Measurements from ENCODE around the gene TMEM259. TPM values are rescaled to one million over a fixed set of nuclear protein-coding genes. Genes with fewer than 3 reads are reported as not detected.

The TMEM259 gene
- total RNA-seq, 2 donors from 2014 or later: 183 to 267 TPM

DNA sequence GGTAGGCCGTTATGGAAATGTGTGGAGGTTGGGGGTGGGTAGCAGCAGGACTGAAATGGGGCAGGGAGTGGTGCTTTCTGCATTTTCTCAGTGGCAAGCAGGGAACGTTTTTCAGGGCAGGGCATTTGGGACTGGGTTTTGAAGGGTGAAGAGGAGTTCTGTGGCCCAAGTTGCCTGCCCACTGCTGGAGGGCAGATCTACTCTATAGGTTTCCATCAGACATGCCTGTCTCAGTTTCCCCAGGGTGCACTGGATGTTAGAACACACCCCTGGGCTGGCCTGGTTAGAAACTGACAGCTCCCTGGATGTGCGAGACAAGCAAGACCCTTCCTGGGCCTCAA is 21.6 kb downstream of the TMEM259 start:
- Histone ChIP-seq H3K27me3 (replicated peaks; ENCODE audit: insufficient read depth) (peaks cover 7% of the 10 kb centered on the region), H3K9me3 (no peaks in the 10 kb centered on the region), H3K4me1 (ENCODE audit: control insufficient read depth in 1 of 2, low read depth in 2 of 2) (peaks cover 0 to 3% of the 10 kb centered on the region in 2 donors), H3K36me3 (peaks cover 4% of the 10 kb centered on the region), H3K27ac (no peak overlapping the region), H3K4me3 (no peak overlapping the region)
- ATAC-seq (ENCODE audit: insufficient number of reproducible peaks, low FRiP score, low read depth) (no peak), DNase-seq (ENCODE audit: low spot score) (no peak)
- TF ChIP-seq, protein P1, sequence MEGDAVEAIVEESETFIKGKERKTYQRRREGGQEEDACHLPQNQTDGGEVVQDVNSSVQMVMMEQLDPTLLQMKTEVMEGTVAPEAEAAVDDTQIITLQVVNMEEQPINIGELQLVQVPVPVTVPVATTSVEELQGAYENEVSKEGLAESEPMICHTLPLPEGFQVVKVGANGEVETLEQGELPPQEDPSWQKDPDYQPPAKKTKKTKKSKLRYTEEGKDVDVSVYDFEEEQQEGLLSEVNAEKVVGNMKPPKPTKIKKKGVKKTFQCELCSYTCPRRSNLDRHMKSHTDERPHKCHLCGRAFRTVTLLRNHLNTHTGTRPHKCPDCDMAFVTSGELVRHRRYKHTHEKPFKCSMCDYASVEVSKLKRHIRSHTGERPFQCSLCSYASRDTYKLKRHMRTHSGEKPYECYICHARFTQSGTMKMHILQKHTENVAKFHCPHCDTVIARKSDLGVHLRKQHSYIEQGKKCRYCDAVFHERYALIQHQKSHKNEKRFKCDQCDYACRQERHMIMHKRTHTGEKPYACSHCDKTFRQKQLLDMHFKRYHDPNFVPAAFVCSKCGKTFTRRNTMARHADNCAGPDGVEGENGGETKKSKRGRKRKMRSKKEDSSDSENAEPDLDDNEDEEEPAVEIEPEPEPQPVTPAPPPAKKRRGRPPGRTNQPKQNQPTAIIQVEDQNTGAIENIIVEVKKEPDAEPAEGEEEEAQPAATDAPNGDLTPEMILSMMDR (IDR thresholded peaks at IDR 0.05): no peak

- no peak for ATAC-seq (ENCODE audit: insufficient number of reproducible peaks, low FRiP score, low read depth)
- Histone ChIP-seq H3K27ac (no peak overlapping the region), H3K4me3 (no peak overlapping the region), H3K9me3 (no peaks in the 10 kb centered on the region), H3K36me3 (peaks cover 8% of the 10 kb centered on the region), H3K27me3 (replicated peaks; ENCODE audit: insufficient read depth) (peaks cover 7% of the 10 kb centered on the region), H3K4me1 (ENCODE audit: control insufficient read depth in 1 of 2, low read depth in 2 of 2) (peaks cover 0 to 3% of the 10 kb centered on the region in 2 donors)
- no peak for DNase-seq (ENCODE audit: low spot score)
- TF ChIP-seq, protein P1 (IDR thresholded peaks at IDR 0.05): no peak
Measured at GRCh38 chr19:998064-998463, 22.9 kb downstream of the TMEM259 start.

DNA sequence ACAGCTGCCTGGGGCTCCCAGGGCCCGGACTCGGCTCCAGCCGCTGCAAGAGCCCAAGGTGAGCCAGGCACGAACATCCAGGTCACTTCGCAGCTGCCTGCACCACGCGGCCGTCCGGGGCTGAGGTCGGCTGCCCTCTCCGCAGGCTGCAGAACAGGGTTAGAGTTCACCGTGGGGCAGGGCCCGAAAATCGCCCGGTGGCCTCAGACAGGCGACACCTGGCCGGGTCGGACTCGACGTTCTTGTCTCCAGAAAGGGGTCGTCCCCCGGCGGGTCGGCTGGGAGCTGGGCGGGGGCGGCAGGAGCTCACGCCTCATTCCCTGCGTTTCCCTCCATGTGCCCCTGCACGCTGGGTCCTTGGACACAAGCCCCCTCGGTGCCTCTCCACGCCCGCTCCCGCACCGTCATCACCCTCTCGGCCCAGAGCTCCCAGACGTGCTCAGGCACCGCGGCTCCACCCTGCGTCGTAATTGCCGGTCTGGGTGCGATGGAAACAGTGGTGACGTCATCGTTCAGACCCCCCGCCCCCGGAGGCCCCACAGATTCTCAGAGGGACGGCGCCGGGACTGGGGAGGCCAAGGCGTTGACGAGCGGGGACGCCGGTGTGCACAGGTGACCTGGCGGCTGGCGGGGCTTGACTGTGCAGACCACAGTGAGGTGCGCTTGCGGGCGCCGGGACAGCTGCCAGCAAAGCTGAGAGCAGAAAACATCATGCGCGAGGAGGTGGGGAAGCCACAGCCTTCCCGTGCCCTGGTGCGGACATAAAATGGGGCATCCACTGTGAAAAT is 24.7 kb downstream of the TMEM259 start:
- H3K27ac ChIP-seq: no peak overlapping the region
- H3K36me3 ChIP-seq: peaks cover 8% of the 10 kb centered on the region
- H3K4me3 ChIP-seq: peak overlapping the region; percentile 16
- DNase-seq (ENCODE audit: low spot score) (no peak), ATAC-seq (ENCODE audit: insufficient number of reproducible peaks, low FRiP score, low read depth) (no peak)
- H3K4me1 ChIP-seq (ENCODE audit: control insufficient read depth in 1 of 2, low read depth in 2 of 2): no peaks in the 10 kb centered on the region
- H3K9me3 ChIP-seq: no peaks in the 10 kb centered on the region
- TF ChIP-seq, protein P1 (IDR thresholded peaks at IDR 0.05): no peak
- H3K27me3 ChIP-seq (replicated peaks; ENCODE audit: insufficient read depth): peaks cover 7% of the 10 kb centered on the region

DNA sequence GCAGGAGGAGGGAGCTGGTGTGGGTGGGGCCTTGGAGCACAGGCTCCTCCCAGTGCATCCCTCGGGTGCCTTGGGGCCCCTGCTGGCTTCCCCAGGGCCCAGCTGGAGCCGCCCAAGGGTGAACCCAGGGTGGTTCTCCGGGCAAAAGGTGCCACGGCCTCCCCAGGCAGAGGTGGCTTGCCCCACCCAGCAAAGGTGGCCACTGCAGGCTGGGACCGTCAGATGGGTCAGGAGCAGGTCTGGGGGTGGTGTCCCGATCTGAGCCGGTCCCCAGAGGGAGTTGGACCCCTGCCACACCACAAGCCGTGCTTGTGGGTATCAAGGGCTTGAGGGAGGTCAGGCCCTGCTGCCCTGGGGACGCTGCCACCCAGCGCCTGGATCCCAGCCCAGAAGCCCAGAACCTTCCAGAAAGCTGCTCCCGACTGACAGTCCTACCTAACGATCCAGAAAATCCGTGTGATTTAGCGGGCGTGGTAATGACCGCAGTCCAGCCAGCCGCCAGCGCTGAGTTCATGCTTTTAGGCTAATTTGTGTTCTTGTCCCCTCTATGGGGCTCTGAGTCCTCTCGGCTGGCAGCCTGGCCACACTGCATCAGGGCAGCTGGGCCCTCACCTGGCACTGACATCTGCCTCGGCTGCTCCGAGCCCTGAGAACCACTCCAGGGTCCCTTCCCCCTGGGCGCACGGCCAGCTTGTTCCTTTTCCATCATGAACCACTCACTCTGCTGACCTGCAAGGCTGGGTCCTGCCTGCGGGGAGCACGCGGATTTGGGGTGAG is 25.7 kb downstream of the TMEM259 start:
- peaks cover 11% of the 10 kb centered on the region for H3K36me3 ChIP-seq
- H3K9me3 ChIP-seq: no peaks in the 10 kb centered on the region
- H3K4me1 ChIP-seq (ENCODE audit: control insufficient read depth in 1 of 2, low read depth in 2 of 2): no peaks in the 10 kb centered on the region
- no peaks in the 10 kb centered on the region for H3K27me3 ChIP-seq (replicated peaks; ENCODE audit: insufficient read depth)
- no peak overlapping the region for H3K27ac ChIP-seq
- TF ChIP-seq, protein P1 (IDR thresholded peaks at IDR 0.05): no peak
- DNase-seq (ENCODE audit: low spot score): no peak
- no peak for ATAC-seq (ENCODE audit: insufficient number of reproducible peaks, low FRiP score, low read depth)
- H3K4me3 ChIP-seq: no peak overlapping the region

DNA sequence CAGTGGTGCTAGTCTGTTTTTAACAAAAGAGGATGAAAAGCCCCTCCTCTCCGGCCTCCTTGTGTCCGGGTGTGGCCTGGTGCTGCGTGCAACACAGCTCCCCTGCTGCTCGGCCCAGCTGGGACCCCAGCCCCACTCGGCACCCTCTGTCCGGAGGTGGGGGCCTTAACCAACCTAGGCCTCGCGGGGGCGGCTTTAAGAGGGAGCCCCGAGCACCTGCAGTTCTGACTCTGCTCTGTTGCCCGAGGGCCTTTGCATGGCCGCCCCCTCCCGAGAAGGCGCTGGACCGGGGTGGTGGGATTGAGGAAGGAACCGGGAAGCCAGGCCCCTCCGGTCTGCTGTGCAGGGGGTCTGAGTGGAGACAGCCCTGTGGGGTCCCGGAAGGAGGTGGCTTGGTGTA is 26.4 kb downstream of the TMEM259 start:
- Histone ChIP-seq H3K27me3 (replicated peaks; ENCODE audit: insufficient read depth) (no peaks in the 10 kb centered on the region), H3K9me3 (no peaks in the 10 kb centered on the region), H3K36me3 (peaks cover 11% of the 10 kb centered on the region), H3K4me3 (no peak overlapping the region), H3K4me1 (ENCODE audit: control insufficient read depth in 1 of 2, low read depth in 2 of 2) (no peaks in the 10 kb centered on the region), H3K27ac (no peak overlapping the region)
- no peak for ATAC-seq (ENCODE audit: insufficient number of reproducible peaks, low FRiP score, low read depth)
- DNase-seq (ENCODE audit: low spot score): no peak
- TF ChIP-seq, protein P1 (IDR thresholded peaks at IDR 0.05): no peak

Measured in thoracic aorta (tissue), 2 donors.